HCT116 (cell line): Measurements from ENCODE around the gene IFI44.

Experiments
- CEBPB ChIP-seq: IDR thresholded peaks from 2 replicates; pipeline ENCODE4 v1.6.1; 2012; ENCODE audit warnings: low read depth
- EZH2 ChIP-seq: fragments of 200-600 bp; sonication (generic); IDR thresholded peaks from 2 replicates; pipeline ENCODE4 v1.6.1; 2017; ENCODE audit warnings: antibody characterized with exemption, mixed run types
- POLR2A ChIP-seq: IDR thresholded peaks from 2 replicates; pipeline ENCODE4 v1.7.0; 2011; ENCODE audit warnings: borderline replicate concordance; ENCODE audit not compliant: insufficient read depth, insufficient read length; ENCODE audit errors: extremely low read depth
- SRF ChIP-seq: IDR thresholded peaks from 2 replicates; pipeline ENCODE4 v1.6.1; 2012; ENCODE audit warnings: low read depth
- TF ChIP-seq, protein P1 (sequence below): IDR thresholded peaks from 2 replicates; pipeline ENCODE4 v1.6.1; 2012
- TF ChIP-seq, protein P2 (sequence below), 3 experiments: fragments of 200-600 bp in 1 of 3; sonication (generic) in 1 of 3; IDR thresholded peaks in 2 of 3; conservative IDR thresholded peaks in 1 of 3; 2 replicates each; pipeline ENCODE4 v1.5.1; 2012 to 2017; ENCODE audit warnings: low read depth in 2 of 3, low read length in 2 of 3, antibody characterized with exemption in 1 of 3, borderline replicate concordance in 1 of 3, control low read depth in 1 of 3, mild to moderate bottlenecking in 1 of 3, mixed read lengths in 1 of 3, mixed run types in 1 of 3, moderate library complexity in 1 of 3; ENCODE audit not compliant: insufficient read depth in 1 of 3

GRCh38 chr1:78702426-78702825 is 52.8 kb downstream of the IFI44 start:
- TF ChIP-seq, protein P1, sequence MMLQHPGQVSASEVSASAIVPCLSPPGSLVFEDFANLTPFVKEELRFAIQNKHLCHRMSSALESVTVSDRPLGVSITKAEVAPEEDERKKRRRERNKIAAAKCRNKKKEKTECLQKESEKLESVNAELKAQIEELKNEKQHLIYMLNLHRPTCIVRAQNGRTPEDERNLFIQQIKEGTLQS: no peak
- TF ChIP-seq, protein P2, sequence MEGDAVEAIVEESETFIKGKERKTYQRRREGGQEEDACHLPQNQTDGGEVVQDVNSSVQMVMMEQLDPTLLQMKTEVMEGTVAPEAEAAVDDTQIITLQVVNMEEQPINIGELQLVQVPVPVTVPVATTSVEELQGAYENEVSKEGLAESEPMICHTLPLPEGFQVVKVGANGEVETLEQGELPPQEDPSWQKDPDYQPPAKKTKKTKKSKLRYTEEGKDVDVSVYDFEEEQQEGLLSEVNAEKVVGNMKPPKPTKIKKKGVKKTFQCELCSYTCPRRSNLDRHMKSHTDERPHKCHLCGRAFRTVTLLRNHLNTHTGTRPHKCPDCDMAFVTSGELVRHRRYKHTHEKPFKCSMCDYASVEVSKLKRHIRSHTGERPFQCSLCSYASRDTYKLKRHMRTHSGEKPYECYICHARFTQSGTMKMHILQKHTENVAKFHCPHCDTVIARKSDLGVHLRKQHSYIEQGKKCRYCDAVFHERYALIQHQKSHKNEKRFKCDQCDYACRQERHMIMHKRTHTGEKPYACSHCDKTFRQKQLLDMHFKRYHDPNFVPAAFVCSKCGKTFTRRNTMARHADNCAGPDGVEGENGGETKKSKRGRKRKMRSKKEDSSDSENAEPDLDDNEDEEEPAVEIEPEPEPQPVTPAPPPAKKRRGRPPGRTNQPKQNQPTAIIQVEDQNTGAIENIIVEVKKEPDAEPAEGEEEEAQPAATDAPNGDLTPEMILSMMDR (IDR thresholded peaks at IDR 0.05 in 2 of 3, conservative IDR thresholded peaks at IDR 0.05 in 1 of 3; ENCODE audit: borderline replicate concordance in 1 of 3, insufficient read depth in 1 of 3, low read depth in 2 of 3, low read length in 2 of 3): no peak
- no peak for TF ChIP-seq EZH2
- TF ChIP-seq CEBPB: no peak
- TF ChIP-seq POLR2A: no peak
- TF ChIP-seq SRF: no peak
